GM12878 (cell line): ENCODE measurements around the gene PTRH2. TPM values are rescaled to one million over a fixed set of nuclear protein-coding genes. Genes with fewer than 3 reads are reported as not detected.

Source experiments
- ATAC-seq: fragments of 200-7000 bp; cut with Tn5 transposase; 3 replicates; pipeline ENCODE4 v1.9.1; 2020; ENCODE audit warnings: mild to moderate bottlenecking, moderate library complexity
- BruUV-seq: library from RNA; stranded (reverse); fragments of 400-500 nt; replicated peaks from 2 replicates; lab custom pipeline; 2021; lab: Mats Ljungman, UMichigan
- CTCF ChIA-PET: fragments of 300-600 bp; sonication (Branson Sonifier 250); formaldehyde crosslinking; extraction: SDS; loops from one replicate; lab custom pipeline; 2021; ENCODE audit warnings: inconsistent platforms; lab: Yijun Ruan, JAX
- POLR2A ChIA-PET: fragments of 350-600 bp; formaldehyde crosslinking; extraction: SDS; loops from one replicate; lab custom pipeline; 2021; ENCODE audit warnings: inconsistent platforms; lab: Charles Lee
- RAD21 ChIA-PET: fragments of 300-600 bp; sonication (Branson Sonifier 250); formaldehyde crosslinking; loops from one replicate; lab custom pipeline; 2023; ENCODE audit warnings: antibody characterized with exemption; ENCODE audit not compliant: unreplicated experiment; lab: Charles Lee
- SMC1A ChIA-PET: fragments of 300-600 bp; sonication (Branson Sonifier 250); formaldehyde crosslinking; loops from one replicate; lab custom pipeline; 2023; ENCODE audit not compliant: unreplicated experiment, uncharacterized antibody; lab: Charles Lee
- DNase-seq: peaks from one replicate; pipeline ENCODE4 v3.0.0-alpha.2; 2011; ENCODE audit warnings: low read depth, low spot score
- FAIRE-seq: peaks from 3 replicates; lab custom pipeline; 2011; peaks lifted over from hg19 to GRCh38; lab: Jason Lieb, UNC
- H2AFZ ChIP-seq: 2 replicates; pipeline ENCODE4 v1.6.0; 2011; ENCODE audit warnings: low read depth, low read length, control low read depth; ENCODE audit not compliant: control insufficient read depth
- H3K27ac ChIP-seq: 2 replicates; pipeline ENCODE4 v1.5.1; 2011; ENCODE audit warnings: control low read depth; ENCODE audit not compliant: control insufficient read depth, insufficient read depth
- H3K27me3 ChIP-seq, 2 experiments: replicated peaks in 1 of 2; 2 replicates each; pipeline versions ENCODE4 v1.6.0 to v1.6.1; 2011; ENCODE audit warnings: low read length in 1 of 2; ENCODE audit not compliant: control insufficient read depth in 2 of 2, insufficient read depth in 2 of 2
- H3K36me3 ChIP-seq, 2 experiments: 2 replicates each; pipeline ENCODE4 v1.5.1; 2011; ENCODE audit warnings: low read length in 1 of 2; ENCODE audit not compliant: control insufficient read depth in 2 of 2, insufficient read depth in 2 of 2
- H3K4me1 ChIP-seq: 2 replicates; pipeline ENCODE4 v1.6.1; 2011; ENCODE audit warnings: mild to moderate bottlenecking, low read length, moderate library complexity, mixed read lengths; ENCODE audit not compliant: control insufficient read depth, insufficient read depth
- H3K4me2 ChIP-seq: 2 replicates; pipeline ENCODE4 v1.6.0; 2011; ENCODE audit warnings: control low read depth; ENCODE audit not compliant: control insufficient read depth, insufficient read depth
- H3K4me3 ChIP-seq: fragments of 200-600 bp; sonication (generic); 2 replicates; pipeline ENCODE4 v1.5.1; 2016
- H3K79me2 ChIP-seq: 2 replicates; pipeline ENCODE4 v1.6.0; 2011; ENCODE audit warnings: low read length; ENCODE audit not compliant: control insufficient read depth, insufficient read depth
- H3K9ac ChIP-seq: 2 replicates; pipeline ENCODE4 v1.8.0; 2011; ENCODE audit warnings: low read length, control low read depth, mixed read lengths; ENCODE audit not compliant: control insufficient read depth, insufficient read depth
- H3K9me3 ChIP-seq: replicated peaks from 3 replicates; pipeline ENCODE4 v1.5.1; 2011; ENCODE audit warnings: mild to moderate bottlenecking, low read length; ENCODE audit not compliant: control insufficient read depth, insufficient read depth
- H4K20me1 ChIP-seq: 2 replicates; pipeline ENCODE4 v1.6.0; 2011; ENCODE audit not compliant: control insufficient read depth, insufficient read depth
- BACH1 ChIP-seq: fragments of 450-650 bp; IDR thresholded peaks from 2 replicates; pipeline ENCODE4 v1.6.1; 2017; ENCODE audit warnings: mild to moderate bottlenecking, borderline replicate concordance
- BRCA1 ChIP-seq: IDR thresholded peaks from 2 replicates; pipeline ENCODE4 v1.6.1; 2011; ENCODE audit warnings: low read depth, low read length, improper control_type of control experiment
- CBX5 ChIP-seq: sonication (generic); IDR thresholded peaks from 2 replicates; pipeline ENCODE4 v1.6.1; 2016; ENCODE audit warnings: low read depth, moderate library complexity, mild to moderate bottlenecking, inconsistent platforms
- E4F1 ChIP-seq: fragments of 450-650 bp; IDR thresholded peaks from 2 replicates; pipeline ENCODE4 v1.6.1; 2018; ENCODE audit warnings: borderline replicate concordance, mild to moderate bottlenecking; ENCODE audit not compliant: partially characterized antibody
- MEF2B ChIP-seq: fragments of 450-650 bp; IDR thresholded peaks from 2 replicates; pipeline ENCODE4 v1.6.1; 2018; ENCODE audit warnings: mild to moderate bottlenecking, moderate library complexity; ENCODE audit not compliant: partially characterized antibody, poor library complexity, severe bottlenecking
- TAF1 ChIP-seq: IDR thresholded peaks from 2 replicates; pipeline ENCODE4 v1.6.1; 2011; ENCODE audit warnings: mild to moderate bottlenecking, low read depth, low read length, borderline replicate concordance
- WRNIP1 ChIP-seq: IDR thresholded peaks from 2 replicates; pipeline ENCODE4 v1.6.1; 2011; ENCODE audit warnings: low read depth, low read length, improper control_type of control experiment, borderline replicate concordance
- ZBTB40 ChIP-seq: fragments of 450-650 bp; IDR thresholded peaks from 2 replicates; pipeline ENCODE4 v1.6.1; 2016; ENCODE audit warnings: mild to moderate bottlenecking, moderate library complexity, borderline replicate concordance
- WGBS: methylation state at CpG from one replicate; pipeline ENCODE4 v1.1.6; 2016; ENCODE audit warnings: low lambda C conversion rate; ENCODE audit not compliant: insufficient replicate concordance, insufficient coverage; ENCODE audit errors: missing lambda C conversion rate; 5-methylcytosine and 5-hydroxymethylcytosine counted together
- in situ Hi-C: fragments of 300-500 bp; cut with MboI; formaldehyde crosslinking; loops from 9 replicates; pipeline ENCODE4 v1.14.3; 2018; ENCODE audit warnings: mixed read lengths
- intact Hi-C: fragments of 100-400 bp; cut with micrococcal nuclease; formaldehyde crosslinking; loops from one replicate; pipeline ENCODE4 v1.14.2; 2022; ENCODE audit not compliant: unreplicated experiment
- polyA plus RNA-seq, 11 experiments: library from polyadenylated mRNA; depleted of rRNA in 4 of 11; unstranded in 6 of 11; stranded (reverse) in 5 of 11; fragments of >200 nt; fragmentation: Nextera tagmentation in 4 of 11; fragmentation: Illumina TruSeq in 1 of 11; extraction: Ambion mirVana in 4 of 11; extraction: Trizol in 1 of 11; gene quantifications; 1 replicate in 1 of 11; 2 replicates in 10 of 11; pipeline versions ENCODE4 v1.2.1 to v1.2.3, GENCODE V29; 2011 to 2016; ENCODE audit warnings: inconsistent platforms in 2 of 11, missing spikeins in 2 of 11, low read depth in 1 of 11
- total RNA-seq, 4 experiments: library from RNA; depleted of rRNA in 3 of 4; stranded (reverse); fragments of >200 nt in 3 of 4; fragmentation: Illumina TruSeq in 1 of 4; extraction: Trizol in 1 of 4; gene quantifications; 2 replicates each; pipeline versions ENCODE4 v1.2.1 to v1.2.3, GENCODE V29; 2013 to 2021

Gene PTRH2
- total and polyA plus RNA-seq, 10 of the 15 experiments (the other 5 are each of a cell fraction or from before 2014, with no cell fraction given), result 37.7 to 156 (median 63.4) TPM

GRCh38 chr17:59752446-59752845, 45.2 kb upstream of the PTRH2 start:
- H4K20me1 ChIP-seq, result no peaks in the 10 kb centered on the region
- peak overlapping the region; percentile 48 for H3K27ac ChIP-seq

GRCh38 chr17:59751955-59752413, 44.8 kb upstream of the PTRH2 start:
- RAD21 ChIA-PET, result interaction anchor here (0.5 to 6.4 kb wide), 22 partner anchors 9 to 285 kb away, joined by 3 to 142 read pairs (median 9); partner anchors contain the start of genes PTRH2, RNFT1, RPS6KB1 and TUBD1
- no TSS peak for BruUV-seq
- Histone ChIP-seq H2AFZ (no peak overlapping the region), H3K4me2 (peak overlapping the region; percentile 63), H3K36me3 (peaks cover 0 to 1% of the 10 kb centered on the region in 2 experiments; a peak in 1 of 4 replicates), H3K4me3 (peak overlapping the region; percentile 39; the same call in 1 of the 2 replicates), H3K9me3 (no peaks in the 10 kb centered on the region), H3K9ac (peak overlapping the region; percentile 28; the same call in 1 of the 2 replicates), H3K4me1 (peaks cover 13% of the 10 kb centered on the region), H3K27ac (peak overlapping the region; percentile 48), H4K20me1 (no peaks in the 10 kb centered on the region), H3K27me3 (no peaks in the 10 kb centered on the region), H3K79me2 (peaks cover 2% of the 10 kb centered on the region; the same call in 1 of the 2 replicates)
- no peak for FAIRE-seq
- DNase-seq, result no peak
- in situ Hi-C loops, result no loop called here
- POLR2A ChIA-PET, result interaction anchor here (0.6 to 5.2 kb wide), 14 partner anchors 11 to 213 kb away, joined by 3 to 29 read pairs (median 5); no protein-coding TSS in a partner anchor
- peak; percentile 76 for ATAC-seq
- SMC1A ChIA-PET, result interaction anchor here (0.6 to 6.7 kb wide), 19 partner anchors 8 to 297 kb away, joined by 3 to 127 read pairs (median 10); partner anchors contain the start of genes RPS6KB1 and TUBD1
- intact Hi-C loops, result loop anchor here (2.0 to 5.0 kb wide), 3 partner anchors 77 to 160 kb away; no protein-coding TSS in a partner anchor
- WGBS, result 1% methylated on average over 11 of the region's 11 CpGs
- CTCF ChIA-PET, result interaction anchor here (0.6 to 5.1 kb wide), 20 partner anchors 8 to 532 kb away, joined by 3 to 75 read pairs (median 6); partner anchors contain the start of genes GDPD1 and RNFT1
- TF ChIP-seq E4F1 (no peak), BRCA1 (no peak), WRNIP1 (no peak), ZBTB40 (peak; percentile 94), BACH1 (no peak)

More at GRCh38 chr17:59752446-59752845, 45.2 kb upstream of the PTRH2 start:
- intact Hi-C loops, result loop anchor here (2.0 to 5.0 kb wide), 3 partner anchors 76 to 160 kb away; no protein-coding TSS in a partner anchor
- no peak for FAIRE-seq
- Histone ChIP-seq H3K4me3 (no peak overlapping the region), H3K9me3 (no peaks in the 10 kb centered on the region), H3K27me3 (no peaks in the 10 kb centered on the region), H3K4me1 (peaks cover 13% of the 10 kb centered on the region), H3K36me3 (peaks cover 0 to 1% of the 10 kb centered on the region in 2 experiments; a peak in 1 of 4 replicates), H3K4me2 (peak overlapping the region; percentile 54), H3K79me2 (peaks cover 2% of the 10 kb centered on the region; the same call in 1 of the 2 replicates), H2AFZ (no peak overlapping the region), H3K9ac (peak overlapping the region; percentile 28; the same call in 1 of the 2 replicates)
- ChIA-PET CTCF (interaction anchor here (0.6 to 5.1 kb wide), 20 partner anchors 9 to 532 kb away, joined by 3 to 75 read pairs (median 10); partner anchors contain the start of genes GDPD1 and RNFT1), RAD21 (interaction anchor here (0.5 to 6.4 kb wide), 22 partner anchors 10 to 285 kb away, joined by 3 to 142 read pairs (median 9); partner anchors contain the start of genes PTRH2, RNFT1, RPS6KB1 and TUBD1), POLR2A (interaction anchor here (0.6 to 5.2 kb wide), 13 partner anchors 10 to 213 kb away, joined by 3 to 29 read pairs (median 6); no protein-coding TSS in a partner anchor), SMC1A (interaction anchor here (0.6 to 6.7 kb wide), 19 partner anchors 8 to 296 kb away, joined by 3 to 127 read pairs (median 10); partner anchors contain the start of genes RPS6KB1 and TUBD1)
- TF ChIP-seq TAF1 (no peak), CBX5 (0 out of 2 replicates have a peak, but pooled peaks have one; percentile 8), MEF2B (no peak)
- BruUV-seq, result no TSS peak
- DNase-seq, result no peak
- ATAC-seq, result peak; percentile 8; the same call in 2 of the 3 replicates
- in situ Hi-C loops, result no loop called here
